ENCODE data around the gene UNKL.

GRCh38 chr16:1394367-1394951 is 20.0 kb downstream of the UNKL start:
- TF ChIP-seq EZH2 (IDR thresholded peaks at IDR 0.05; ENCODE audit: borderline replicate concordance, low read depth, low read length, severe bottlenecking) = no peak
- no peak for TF ChIP-seq CTCF (IDR thresholded peaks at IDR 0.05; ENCODE audit: borderline replicate concordance, extremely low read depth, low read length, poor library complexity, severe bottlenecking)
